Bronchial epithelial cell (primary cell): ENCODE data around the gene CCR6. TPM values are rescaled to one million over a fixed set of nuclear protein-coding genes. Genes with fewer than 3 reads are reported as not detected.

ENCODE experiments used
- DNase-seq: peaks from one replicate; pipeline ENCODE4 v3.0.0-alpha.2; 2010; ENCODE audit warnings: low read depth
- FAIRE-seq: peaks from 2 replicates; lab custom pipeline; 2011; peaks lifted over from hg19 to GRCh38; lab: Jason Lieb, UNC
- H3K27me3 ChIP-seq: 2 replicates; pipeline ENCODE4 v1.5.1; 2011; ENCODE audit warnings: low read length; ENCODE audit not compliant: control insufficient read depth, insufficient read depth
- H3K36me3 ChIP-seq: 2 replicates; pipeline ENCODE4 v1.5.1; 2011; ENCODE audit warnings: low read length; ENCODE audit not compliant: control insufficient read depth, insufficient read depth
- H3K4me3 ChIP-seq: 2 replicates; pipeline ENCODE4 v1.5.1; 2011; ENCODE audit warnings: mild to moderate bottlenecking, low read depth, low read length, control low read depth
- total RNA-seq: library from RNA; depleted of rRNA; stranded (reverse); fragments of >200 nt; gene quantifications from 2 replicates; pipeline ENCODE4 v1.2.1, GENCODE V29; 2014
- TF ChIP-seq, protein P1 (sequence below): IDR thresholded peaks from 2 replicates; pipeline ENCODE4 v1.5.1; 2011; ENCODE audit warnings: mild to moderate bottlenecking, moderate library complexity, low read length, control low read depth, inconsistent platforms; ENCODE audit not compliant: insufficient read depth, severe bottlenecking

Gene CCR6
- total RNA-seq, 1 donor from 2014 or later = not detected

DNA sequence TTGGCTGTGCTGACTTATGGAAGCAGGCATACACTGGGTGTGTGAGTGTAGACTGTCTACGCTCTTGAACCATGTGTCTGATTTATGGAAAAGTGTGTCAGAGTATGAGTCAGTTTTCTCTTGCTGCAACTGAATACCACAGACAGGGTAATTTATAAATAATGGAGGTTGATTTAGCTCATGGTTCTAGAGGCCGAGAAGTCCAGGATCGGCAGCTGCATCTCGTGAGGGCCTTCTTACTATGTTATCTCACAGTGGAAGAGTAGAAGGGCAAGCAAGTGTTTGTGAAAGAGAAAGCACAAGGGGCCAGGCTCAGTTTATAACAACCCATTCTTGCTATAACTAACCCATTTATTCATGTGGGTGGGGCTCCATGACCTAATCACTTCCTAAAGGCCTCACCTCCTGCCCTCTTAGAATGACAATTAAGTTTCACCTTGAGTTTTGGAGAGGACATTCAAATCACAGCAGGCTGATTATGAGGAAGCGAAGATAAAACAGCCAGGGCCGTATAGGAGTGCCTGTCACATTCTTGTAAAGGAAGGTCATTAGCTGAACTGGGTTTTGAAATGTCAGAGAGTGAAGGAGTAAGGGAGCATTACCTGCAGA is 28.1 kb downstream of the CCR6 start:
- Histone ChIP-seq H3K36me3 (no peaks in the 10 kb centered on the region), H3K27me3 (no peaks in the 10 kb centered on the region), H3K4me3 (no peak overlapping the region)
- no peak for FAIRE-seq
- TF ChIP-seq, protein P1, sequence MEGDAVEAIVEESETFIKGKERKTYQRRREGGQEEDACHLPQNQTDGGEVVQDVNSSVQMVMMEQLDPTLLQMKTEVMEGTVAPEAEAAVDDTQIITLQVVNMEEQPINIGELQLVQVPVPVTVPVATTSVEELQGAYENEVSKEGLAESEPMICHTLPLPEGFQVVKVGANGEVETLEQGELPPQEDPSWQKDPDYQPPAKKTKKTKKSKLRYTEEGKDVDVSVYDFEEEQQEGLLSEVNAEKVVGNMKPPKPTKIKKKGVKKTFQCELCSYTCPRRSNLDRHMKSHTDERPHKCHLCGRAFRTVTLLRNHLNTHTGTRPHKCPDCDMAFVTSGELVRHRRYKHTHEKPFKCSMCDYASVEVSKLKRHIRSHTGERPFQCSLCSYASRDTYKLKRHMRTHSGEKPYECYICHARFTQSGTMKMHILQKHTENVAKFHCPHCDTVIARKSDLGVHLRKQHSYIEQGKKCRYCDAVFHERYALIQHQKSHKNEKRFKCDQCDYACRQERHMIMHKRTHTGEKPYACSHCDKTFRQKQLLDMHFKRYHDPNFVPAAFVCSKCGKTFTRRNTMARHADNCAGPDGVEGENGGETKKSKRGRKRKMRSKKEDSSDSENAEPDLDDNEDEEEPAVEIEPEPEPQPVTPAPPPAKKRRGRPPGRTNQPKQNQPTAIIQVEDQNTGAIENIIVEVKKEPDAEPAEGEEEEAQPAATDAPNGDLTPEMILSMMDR = no peak
- DNase-seq = no peak

DNA sequence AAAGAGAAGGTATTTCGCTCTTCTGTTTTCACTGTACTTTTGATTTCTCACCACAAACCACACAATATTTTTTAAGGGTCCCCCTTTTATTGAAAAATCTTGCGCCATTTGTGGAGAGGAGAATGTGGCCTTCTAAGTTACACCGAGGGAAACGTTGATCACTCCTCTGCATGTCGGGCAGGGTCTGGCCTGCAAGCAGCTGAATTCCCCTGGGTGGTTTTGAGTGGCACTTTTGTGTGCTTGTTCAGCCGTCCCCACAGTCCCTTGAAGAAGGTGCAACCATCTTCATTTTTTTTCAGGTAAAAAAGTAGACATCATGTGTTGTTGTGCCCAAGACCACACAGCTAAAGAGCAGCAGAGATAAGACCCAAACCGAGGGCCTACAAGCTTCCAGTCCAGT is 28.8 kb downstream of the CCR6 start:
- no peaks in the 10 kb centered on the region for H3K27me3 ChIP-seq
- no peak for FAIRE-seq
- H3K4me3 ChIP-seq = no peak overlapping the region
- DNase-seq = no peak
- TF ChIP-seq, protein P1 = no peak
- no peaks in the 10 kb centered on the region for H3K36me3 ChIP-seq

DNA sequence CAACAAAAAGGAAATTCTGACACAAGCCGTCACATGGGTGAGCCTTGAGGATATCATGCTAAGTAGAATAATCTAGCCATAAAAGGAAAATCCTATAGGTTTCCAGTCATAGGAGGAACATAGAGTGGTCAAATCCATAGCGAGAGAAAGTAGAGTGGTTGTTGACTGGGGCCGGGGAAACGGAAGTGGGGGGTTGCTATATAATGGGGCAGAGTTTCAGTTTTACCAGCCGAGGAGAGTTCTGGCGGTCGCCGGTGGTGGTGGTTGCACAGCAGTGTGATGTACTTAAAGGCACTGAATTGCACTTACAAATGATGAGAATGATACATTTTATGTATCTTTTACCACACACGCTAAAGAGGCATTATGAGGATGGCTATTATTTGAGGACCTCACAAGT is 30.0 kb downstream of the CCR6 start:
- no peak overlapping the region for H3K4me3 ChIP-seq
- no peak for DNase-seq
- H3K27me3 ChIP-seq = no peaks in the 10 kb centered on the region

DNA sequence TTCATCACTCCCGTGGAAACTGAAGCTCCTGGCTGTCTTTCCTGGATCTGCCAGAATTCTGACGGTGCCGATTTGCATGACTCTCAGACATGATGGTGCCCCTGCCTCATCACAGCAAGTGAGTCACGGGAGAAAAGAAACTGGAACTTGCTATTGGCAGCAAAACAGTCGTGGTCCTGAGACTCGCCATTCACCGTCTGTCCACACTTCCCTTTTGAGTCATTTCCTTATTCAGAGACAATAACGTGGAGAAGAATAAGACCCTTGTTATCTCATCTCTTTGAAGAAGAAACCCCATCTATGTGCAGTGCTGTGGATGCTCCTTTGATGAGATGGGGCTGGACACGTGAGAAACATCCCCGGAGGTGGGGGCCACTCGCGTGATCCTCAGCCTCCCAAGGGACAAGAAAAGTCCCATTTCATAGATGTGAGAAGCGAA is 30.6 kb downstream of the CCR6 start:
- Histone ChIP-seq H3K27me3 (no peaks in the 10 kb centered on the region), H3K36me3 (no peaks in the 10 kb centered on the region), H3K4me3 (no peak overlapping the region)
- no peak for FAIRE-seq
- TF ChIP-seq, protein P1 = no peak
- peak; percentile 12 for DNase-seq

More for the DNA sequence above, 30.0 kb downstream of the CCR6 start:
- TF ChIP-seq, protein P1 = no peak
- no peak for FAIRE-seq
- no peaks in the 10 kb centered on the region for H3K36me3 ChIP-seq

DNA sequence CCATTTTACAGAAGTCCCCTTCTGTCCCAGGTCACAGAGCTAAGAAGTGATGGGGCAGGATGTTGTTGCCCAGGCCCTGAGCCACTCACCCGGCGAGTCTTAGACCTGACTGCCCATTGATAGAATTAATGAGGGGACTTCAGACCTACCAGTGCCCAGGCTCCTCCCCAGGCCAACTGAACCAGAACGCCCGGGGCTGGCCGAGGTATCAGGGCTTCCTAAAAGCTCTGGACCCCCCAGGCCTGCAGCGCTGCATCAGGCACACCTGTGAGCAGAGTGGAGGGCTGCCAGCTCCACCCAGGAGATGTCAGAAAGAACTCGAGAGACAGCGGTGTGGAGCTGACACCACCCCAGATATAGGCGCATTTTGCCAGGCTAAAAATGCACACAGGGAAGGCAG is 31.4 kb downstream of the CCR6 start:
- Histone ChIP-seq H3K36me3 (no peaks in the 10 kb centered on the region), H3K27me3 (no peaks in the 10 kb centered on the region), H3K4me3 (no peak overlapping the region)
- FAIRE-seq (no peak), DNase-seq (no peak)
- TF ChIP-seq, protein P1 = no peak

DNA sequence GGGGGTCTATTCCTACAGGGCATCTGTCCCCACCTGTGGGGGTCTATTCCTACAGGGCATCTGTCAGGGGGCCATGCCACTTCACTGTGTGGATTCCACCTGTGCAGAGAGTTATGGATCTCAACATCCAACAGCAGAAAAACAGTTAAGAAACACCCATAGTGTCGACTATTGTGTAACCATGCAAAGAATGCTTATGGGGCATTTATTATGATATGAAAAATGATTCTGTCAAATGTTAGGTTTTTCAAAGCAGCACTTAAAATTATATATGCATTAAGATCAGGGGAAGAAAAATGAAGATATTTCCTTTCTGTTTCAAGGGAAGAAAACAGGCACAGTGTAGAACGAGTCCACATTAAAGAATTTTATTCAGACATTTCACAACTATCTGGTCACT is 32.0 kb downstream of the CCR6 start:
- no peaks in the 10 kb centered on the region for H3K27me3 ChIP-seq
- TF ChIP-seq, protein P1 = no peak
- no peak for DNase-seq
- FAIRE-seq = no peak
- no peaks in the 10 kb centered on the region for H3K36me3 ChIP-seq
- H3K4me3 ChIP-seq = no peak overlapping the region
